Vagina (tissue), 2 donors: ENCODE measurements around the gene NEUROD2. TPM values are rescaled to one million over a fixed set of nuclear protein-coding genes. Genes with fewer than 3 reads are reported as not detected.

Experiments
- DNase-seq, 2 donors: peaks; one replicate each; pipeline ENCODE4 v3.0.0-alpha.2; 2017; ENCODE audit errors: extremely low spot score in 2 of 2
- H3K27ac ChIP-seq: fragments of 200-600 bp; sonication (generic); one replicate; pipeline ENCODE4 v1.5.1; 2019
- H3K27me3 ChIP-seq: fragments of 200-600 bp; sonication (generic); one replicate; pipeline ENCODE4 v1.5.1; 2019
- H3K36me3 ChIP-seq, 2 donors: fragments of 200-600 bp; sonication (generic); one replicate each; pipeline ENCODE4 v1.5.1; 2017 to 2019
- H3K4me1 ChIP-seq: fragments of 200-600 bp; sonication (generic); one replicate; pipeline ENCODE4 v1.5.1; 2019
- H3K4me3 ChIP-seq, 2 donors: fragments of 200-600 bp; sonication (generic); 1 replicate in 1 of 2; 2 replicates in 1 of 2; pipeline ENCODE4 v1.5.1; 2016 to 2019
- H3K9me3 ChIP-seq: fragments of 200-600 bp; sonication (generic); one replicate; pipeline ENCODE4 v1.5.1; 2019
- POLR2A ChIP-seq, 2 donors: fragments of 450-650 bp; IDR thresholded peaks; one replicate each; pipeline ENCODE4 v1.6.1; 2017; ENCODE audit warnings: antibody characterized with exemption in 2 of 2, mild to moderate bottlenecking in 2 of 2, moderate library complexity in 2 of 2
- POLR2AphosphoS5 ChIP-seq, 2 donors: sonication (generic); formaldehyde crosslinking; IDR thresholded peaks; one replicate each; pipeline ENCODE4 v1.9.0; 2017; ENCODE audit warnings: antibody characterized with exemption in 2 of 2, mild to moderate bottlenecking in 2 of 2, low read depth in 1 of 2; ENCODE audit not compliant: insufficient read depth in 1 of 2
- intact Hi-C: fragments of 100-400 bp; cut with DNase I; formaldehyde crosslinking; loops from one replicate; pipeline ENCODE4 v1.15.1; 2023
- total RNA-seq: library from RNA; depleted of rRNA; stranded (reverse); fragments of >200 nt; gene quantifications from one replicate; pipeline ENCODE4 v1.2.3, GENCODE V29; 2016
- TF ChIP-seq, protein P1 (sequence below), 3 experiments: fragments of 450-650 bp in 2 of 3; fragments of 200-600 bp in 1 of 3; sonication (generic) in 1 of 3; IDR thresholded peaks; one replicate each; pipeline ENCODE4 v1.5.1; 2017 to 2019; ENCODE audit warnings: antibody characterized with exemption in 3 of 3, mild to moderate bottlenecking in 2 of 3, moderate library complexity in 2 of 3

NEUROD2 gene
- total RNA-seq, 1 donor from 2014 or later: not detected

DNA sequence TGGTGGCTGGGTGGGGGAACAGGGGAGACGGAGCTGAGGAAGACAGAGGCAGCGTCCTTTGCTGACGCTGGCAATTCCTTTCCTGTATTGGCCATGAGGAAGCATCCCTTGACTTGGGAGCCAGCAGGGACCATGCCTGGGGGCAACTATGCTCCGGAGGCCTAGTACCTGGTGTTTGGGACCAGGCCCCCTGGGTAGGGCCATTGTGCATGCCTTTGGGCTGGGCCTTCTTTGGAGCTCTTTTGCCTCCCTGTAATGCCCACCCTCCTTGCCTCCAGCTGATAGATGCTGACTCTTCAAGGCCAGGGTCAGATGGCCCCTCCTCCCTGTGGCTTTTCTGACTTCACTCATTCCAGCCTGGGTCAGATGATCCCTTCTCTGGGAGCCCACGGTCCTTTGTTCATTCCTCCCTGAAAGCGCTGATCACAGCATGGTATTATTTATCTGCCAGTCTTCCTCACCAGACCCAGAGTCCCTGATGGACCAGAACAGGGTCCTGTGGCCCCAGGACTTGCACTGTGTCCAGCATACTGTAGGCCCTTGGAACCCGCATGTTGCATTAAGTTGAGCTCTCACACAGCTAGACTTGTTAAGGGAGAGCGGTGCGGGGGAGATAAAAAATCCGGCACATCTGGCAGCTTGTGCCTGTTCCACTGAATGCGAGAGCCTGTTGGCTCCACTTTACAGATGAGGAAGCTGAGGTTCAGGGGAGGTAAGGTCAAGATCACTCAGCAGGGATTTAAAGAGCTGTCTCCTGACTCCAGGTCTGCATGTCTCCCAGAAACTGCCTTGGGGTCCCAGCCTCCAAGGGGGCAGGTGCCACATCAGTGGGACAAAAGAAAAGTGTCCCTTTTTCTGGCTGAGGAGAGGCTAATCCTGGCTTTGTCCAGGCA, 32.1 kb upstream of the NEUROD2 start:
- H3K27me3 ChIP-seq: no peaks in the 10 kb centered on the region
- no peak for DNase-seq
- no peak for TF ChIP-seq POLR2AphosphoS5 (IDR thresholded peaks at IDR 0.05; ENCODE audit: insufficient read depth in 1 of 2, low read depth in 1 of 2)
- no peak for TF ChIP-seq POLR2A (IDR thresholded peaks at IDR 0.05)
- TF ChIP-seq, protein P1, sequence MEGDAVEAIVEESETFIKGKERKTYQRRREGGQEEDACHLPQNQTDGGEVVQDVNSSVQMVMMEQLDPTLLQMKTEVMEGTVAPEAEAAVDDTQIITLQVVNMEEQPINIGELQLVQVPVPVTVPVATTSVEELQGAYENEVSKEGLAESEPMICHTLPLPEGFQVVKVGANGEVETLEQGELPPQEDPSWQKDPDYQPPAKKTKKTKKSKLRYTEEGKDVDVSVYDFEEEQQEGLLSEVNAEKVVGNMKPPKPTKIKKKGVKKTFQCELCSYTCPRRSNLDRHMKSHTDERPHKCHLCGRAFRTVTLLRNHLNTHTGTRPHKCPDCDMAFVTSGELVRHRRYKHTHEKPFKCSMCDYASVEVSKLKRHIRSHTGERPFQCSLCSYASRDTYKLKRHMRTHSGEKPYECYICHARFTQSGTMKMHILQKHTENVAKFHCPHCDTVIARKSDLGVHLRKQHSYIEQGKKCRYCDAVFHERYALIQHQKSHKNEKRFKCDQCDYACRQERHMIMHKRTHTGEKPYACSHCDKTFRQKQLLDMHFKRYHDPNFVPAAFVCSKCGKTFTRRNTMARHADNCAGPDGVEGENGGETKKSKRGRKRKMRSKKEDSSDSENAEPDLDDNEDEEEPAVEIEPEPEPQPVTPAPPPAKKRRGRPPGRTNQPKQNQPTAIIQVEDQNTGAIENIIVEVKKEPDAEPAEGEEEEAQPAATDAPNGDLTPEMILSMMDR (IDR thresholded peaks at IDR 0.05): no peak
- H3K27ac ChIP-seq: no peak overlapping the region
- H3K9me3 ChIP-seq: no peaks in the 10 kb centered on the region
- H3K4me3 ChIP-seq: no peak overlapping the region
- H3K36me3 ChIP-seq: no peaks in the 10 kb centered on the region
- peaks cover 71% of the 10 kb centered on the region for H3K4me1 ChIP-seq
- intact Hi-C loops: no loop called here

DNA sequence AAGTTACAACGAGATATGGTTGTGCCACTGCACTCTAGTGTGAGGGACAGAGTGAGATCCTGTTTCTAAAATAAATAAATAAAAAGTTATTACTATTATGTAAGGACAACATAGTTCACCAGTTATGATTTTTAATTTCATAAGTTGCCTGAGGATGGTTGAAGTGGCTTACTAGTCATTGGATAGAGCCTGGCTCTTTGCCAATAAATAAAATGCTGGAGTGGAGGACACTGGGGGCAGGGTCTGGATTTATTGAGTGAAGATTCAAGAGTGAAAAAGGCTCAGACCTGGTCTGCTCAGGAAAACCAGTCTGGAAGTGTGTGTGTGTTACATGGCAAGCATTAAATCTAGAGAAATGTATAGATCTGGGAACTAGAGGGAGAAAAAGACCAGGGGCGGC, 31.3 kb upstream of the NEUROD2 start:
- Histone ChIP-seq H3K4me3 (no peak overlapping the region), H3K9me3 (no peaks in the 10 kb centered on the region), H3K4me1 (peaks cover 75% of the 10 kb centered on the region), H3K36me3 (no peaks in the 10 kb centered on the region), H3K27ac (no peak overlapping the region), H3K27me3 (no peaks in the 10 kb centered on the region)
- no peak for DNase-seq
- intact Hi-C loops: no loop called here
- TF ChIP-seq, protein P1 (IDR thresholded peaks at IDR 0.05): no peak

DNA sequence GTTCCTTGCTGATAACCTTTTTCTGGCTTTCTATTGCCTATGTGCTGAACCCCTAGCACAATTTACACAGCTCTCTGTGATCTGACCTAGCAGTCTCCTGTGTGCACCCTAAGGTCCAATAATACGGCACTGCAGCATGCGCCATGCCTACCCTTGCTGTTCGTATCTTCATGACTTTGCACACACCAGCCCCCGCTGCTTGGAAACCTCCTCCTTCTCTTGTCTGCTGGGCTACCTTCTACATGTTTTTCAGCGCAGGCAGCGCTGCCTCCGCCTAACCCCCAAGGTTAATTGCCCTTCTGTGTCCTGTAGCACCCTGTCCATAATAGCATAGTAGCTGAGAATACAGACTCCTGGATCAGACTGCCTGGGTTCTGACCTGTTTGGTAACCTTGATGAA, 30.6 kb upstream of the NEUROD2 start:
- H3K4me1 ChIP-seq: peaks cover 70% of the 10 kb centered on the region
- no peaks in the 10 kb centered on the region for H3K36me3 ChIP-seq
- no peak for DNase-seq
- intact Hi-C loops: no loop called here
- no peak for TF ChIP-seq POLR2AphosphoS5 (IDR thresholded peaks at IDR 0.05; ENCODE audit: insufficient read depth in 1 of 2, low read depth in 1 of 2)
- H3K27me3 ChIP-seq: no peaks in the 10 kb centered on the region
- H3K4me3 ChIP-seq: peak overlapping the region; percentile 81 to 97
- no peak overlapping the region for H3K27ac ChIP-seq
- no peaks in the 10 kb centered on the region for H3K9me3 ChIP-seq

DNA sequence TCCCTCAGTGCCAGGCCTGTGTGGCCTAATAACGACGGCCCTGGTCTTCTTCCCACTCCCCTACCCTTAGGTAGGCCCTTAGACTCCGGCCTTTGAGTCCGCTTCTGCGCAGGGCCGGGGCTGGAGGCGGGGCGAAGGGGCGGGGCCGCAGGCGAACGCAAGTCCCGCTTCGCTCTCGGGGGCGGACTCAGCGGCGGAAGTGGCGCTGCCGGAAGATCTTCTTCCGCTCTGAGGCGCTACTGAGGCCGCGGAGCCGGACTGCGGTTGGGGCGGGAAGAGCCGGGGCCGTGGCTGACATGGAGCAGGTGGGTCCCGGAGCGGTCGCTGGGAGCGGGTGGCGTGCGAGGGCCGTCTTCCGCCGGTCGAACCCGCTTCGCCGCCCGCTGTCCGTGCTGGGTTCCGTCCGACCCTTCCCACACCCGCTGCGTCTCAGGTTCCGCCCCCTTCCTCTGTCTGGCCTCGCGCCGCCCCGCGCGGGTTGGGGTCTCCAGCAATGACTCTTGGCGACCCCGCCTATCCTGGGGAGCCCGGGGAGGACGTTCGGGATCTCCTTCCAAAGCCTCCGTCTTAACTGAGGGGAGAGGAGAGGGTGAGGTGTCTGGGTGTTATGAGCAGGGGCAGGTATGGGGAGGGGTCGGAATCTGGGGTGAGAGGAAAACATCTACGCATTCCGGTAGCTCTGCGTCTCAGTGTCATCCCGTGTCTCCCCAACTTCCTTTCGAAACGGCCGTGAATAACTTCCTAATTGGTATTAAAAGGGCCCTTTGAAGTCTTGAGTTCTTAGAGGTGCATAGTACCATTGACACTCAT, 29.4 kb upstream of the NEUROD2 start, which contains the start of gene STARD3:
Gene STARD3 (plus strand): TSS at position 218 of the 810 bp plus-strand sequence. CDS start 16,388 bp downstream, outside the sequence.
- Histone ChIP-seq H3K4me3 (peak within 1 kb of the TSS; percentile 81 to 97), H3K4me1 (peaks cover 60% of the 10 kb centered on the region), H3K36me3 (no peaks in the 10 kb centered on the region), H3K27me3 (no peaks in the 10 kb centered on the region), H3K27ac (peak within 1 kb of the TSS; percentile 92), H3K9me3 (no peaks in the 10 kb centered on the region)
- no peak for DNase-seq
- TF ChIP-seq, protein P1 (IDR thresholded peaks at IDR 0.05): peak in 2 of 3 experiments; percentile 18 to 48
- TF ChIP-seq POLR2AphosphoS5 (IDR thresholded peaks at IDR 0.05; ENCODE audit: insufficient read depth in 1 of 2, low read depth in 1 of 2) (peak; percentile 84 to 85), POLR2A (IDR thresholded peaks at IDR 0.05) (peak in 1 of 2 donors; percentile 30)
- intact Hi-C loops: no loop called here

DNA sequence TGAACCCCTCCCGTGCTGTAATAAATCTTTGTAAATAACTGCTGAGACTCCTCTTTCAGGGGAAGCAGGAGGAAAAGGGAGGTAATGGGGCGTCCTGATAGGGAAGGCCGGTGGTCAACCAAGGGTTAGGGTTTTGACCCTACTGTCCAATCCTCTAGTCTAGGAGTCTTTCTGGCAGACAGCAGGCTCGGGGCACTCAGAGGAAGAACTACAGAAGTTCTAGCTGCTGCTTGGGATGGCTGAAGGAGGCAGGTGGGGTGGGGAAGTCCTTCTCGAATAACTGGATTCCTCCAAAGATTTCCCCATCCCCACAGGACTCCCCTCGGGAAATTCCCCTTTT, 28.8 kb upstream of the NEUROD2 start:
- intact Hi-C loops: no loop called here
- no peaks in the 10 kb centered on the region for H3K36me3 ChIP-seq
- no peaks in the 10 kb centered on the region for H3K27me3 ChIP-seq
- TF ChIP-seq, protein P1 (IDR thresholded peaks at IDR 0.05): no peak
- TF ChIP-seq POLR2A (IDR thresholded peaks at IDR 0.05): no peak
- peak overlapping the region; percentile 92 for H3K27ac ChIP-seq
- H3K4me1 ChIP-seq: peaks cover 56% of the 10 kb centered on the region
- H3K4me3 ChIP-seq: peak overlapping the region; percentile 81 to 97
- no peak for DNase-seq
- no peaks in the 10 kb centered on the region for H3K9me3 ChIP-seq
